Mesenteric fat pad (tissue), 1 donor: ENCODE measurements around the gene PPP2R2C. TPM values are rescaled to one million over a fixed set of nuclear protein-coding genes. Genes with fewer than 3 reads are reported as not detected.

Experiments
- DNase-seq: peaks from one replicate; pipeline ENCODE4 v3.0.0-alpha.2; 2020; ENCODE audit warnings: low spot score
- total RNA-seq: library from RNA; stranded (reverse); fragmentation: NEBNext Ultra II Directional; extraction: Animal tissue kit (Norgen Biotek cat#: 25700); gene quantifications from one replicate; pipeline ENCODE4 v1.2.1, GENCODE V29; 2021
- donor health status: DM: yes; HTN: yes; CAD: no.

PPP2R2C gene
- total RNA-seq, 1 donor from 2014 or later: 1.1 TPM

DNA sequence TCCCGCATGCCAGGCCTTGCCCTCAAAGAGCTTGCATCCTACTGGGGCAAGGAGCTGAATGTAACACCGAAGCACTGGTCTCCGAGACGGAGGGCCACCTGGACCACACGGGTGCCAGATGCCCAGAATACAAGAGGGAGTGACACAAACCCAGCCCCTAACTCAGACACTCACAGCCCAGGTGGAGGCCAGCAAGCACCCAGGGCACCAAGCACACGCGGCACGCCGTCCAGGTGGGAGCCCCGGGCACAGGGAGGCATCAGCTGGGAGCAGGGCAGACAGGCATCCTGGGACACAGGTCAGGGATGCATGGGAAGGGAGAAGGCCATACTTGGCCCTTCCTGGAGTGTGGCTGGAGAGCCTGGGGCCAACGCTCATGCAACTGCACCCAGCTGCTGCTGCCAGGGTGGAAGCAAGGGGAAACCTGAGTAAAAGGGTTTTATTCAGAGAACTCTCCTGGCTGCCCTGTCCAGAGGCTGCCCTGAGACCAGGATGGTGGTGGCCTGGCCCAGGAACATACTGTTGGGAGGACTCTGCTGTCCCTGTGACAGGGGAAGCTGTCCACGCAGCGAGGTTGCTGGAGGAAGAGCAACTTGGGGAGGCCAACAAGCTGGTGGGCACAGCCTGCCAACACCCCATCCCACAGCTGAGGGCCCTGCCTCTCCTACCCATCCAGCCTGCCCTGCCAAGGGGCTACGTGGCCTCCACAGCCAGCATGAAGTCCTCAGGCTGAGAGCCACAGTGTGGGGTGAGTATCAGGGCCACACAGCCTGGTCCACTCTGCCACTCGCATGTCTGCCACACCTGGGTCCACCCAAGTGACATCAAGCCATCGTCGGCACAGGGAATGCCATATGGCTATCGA, 22.2 kb upstream of the PPP2R2C start:
- peak; percentile 85 for DNase-seq

DNA sequence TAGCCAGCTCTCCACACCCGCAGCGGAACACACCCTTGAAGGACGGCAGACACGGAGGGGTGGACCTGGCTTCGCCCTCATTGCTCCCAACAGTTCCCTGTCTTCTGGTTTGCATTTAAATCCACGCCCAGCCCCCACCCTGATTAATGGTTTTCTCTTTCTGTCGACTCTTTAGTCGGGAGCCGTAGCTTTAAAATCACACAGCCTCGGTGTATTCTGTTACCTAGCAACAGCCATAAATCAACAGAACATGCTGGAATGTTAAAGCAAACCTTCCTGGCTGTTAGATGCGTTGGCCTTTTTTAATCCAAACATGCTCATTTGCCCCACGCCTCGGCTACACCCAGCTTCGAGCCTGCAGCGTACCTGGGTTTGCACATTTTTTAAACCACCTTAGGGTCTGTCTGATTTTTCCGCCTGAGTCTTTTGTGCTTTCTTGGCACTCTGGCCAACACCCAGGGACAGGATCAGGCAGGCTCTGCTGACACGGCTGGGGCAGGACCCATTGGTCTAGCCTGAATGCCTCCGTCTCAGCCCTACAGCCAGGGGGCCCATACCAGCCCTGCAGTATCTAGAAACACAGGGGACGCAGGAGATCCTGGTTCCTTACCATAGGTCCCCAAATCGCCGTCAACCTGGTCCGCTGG, 21.4 kb upstream of the PPP2R2C start:
- no peak for DNase-seq

DNA sequence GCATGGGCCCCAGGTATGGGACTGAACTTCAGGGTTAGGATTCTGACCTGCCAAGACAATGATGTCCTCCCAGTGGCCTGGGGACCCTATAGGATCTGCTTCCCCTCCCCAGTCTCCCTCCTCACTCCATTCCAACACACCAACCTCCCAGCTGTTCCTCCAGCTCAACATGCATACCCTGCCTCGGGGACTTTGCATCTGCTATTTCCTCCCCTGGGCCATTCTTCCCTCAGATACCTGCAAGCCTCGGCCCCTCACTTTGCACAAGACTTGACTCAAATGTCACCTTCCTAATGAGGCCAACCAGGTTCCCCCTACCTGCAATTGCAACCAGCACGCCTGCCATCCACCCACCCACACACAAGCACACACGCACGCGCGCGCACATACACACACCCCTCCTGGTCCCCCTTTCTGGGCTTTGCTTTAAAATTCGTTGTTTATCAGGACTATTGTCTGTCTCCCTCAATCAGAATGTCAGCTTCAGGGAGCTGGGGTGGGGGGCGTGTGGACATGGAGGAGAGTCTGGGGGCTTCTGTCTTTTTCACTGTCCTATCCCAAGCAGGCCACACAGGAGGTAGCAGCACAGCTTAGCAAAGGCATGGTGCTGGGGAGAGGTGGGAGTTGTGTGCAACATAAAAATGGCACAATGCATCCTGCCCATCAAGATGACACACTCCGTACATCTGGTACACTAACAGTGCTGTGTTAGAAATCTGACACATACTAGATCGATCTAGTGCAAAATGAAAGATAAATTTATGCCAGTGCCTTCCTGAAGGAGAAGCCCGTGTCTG, 20.6 kb upstream of the PPP2R2C start:
- DNase-seq: no peak

DNA sequence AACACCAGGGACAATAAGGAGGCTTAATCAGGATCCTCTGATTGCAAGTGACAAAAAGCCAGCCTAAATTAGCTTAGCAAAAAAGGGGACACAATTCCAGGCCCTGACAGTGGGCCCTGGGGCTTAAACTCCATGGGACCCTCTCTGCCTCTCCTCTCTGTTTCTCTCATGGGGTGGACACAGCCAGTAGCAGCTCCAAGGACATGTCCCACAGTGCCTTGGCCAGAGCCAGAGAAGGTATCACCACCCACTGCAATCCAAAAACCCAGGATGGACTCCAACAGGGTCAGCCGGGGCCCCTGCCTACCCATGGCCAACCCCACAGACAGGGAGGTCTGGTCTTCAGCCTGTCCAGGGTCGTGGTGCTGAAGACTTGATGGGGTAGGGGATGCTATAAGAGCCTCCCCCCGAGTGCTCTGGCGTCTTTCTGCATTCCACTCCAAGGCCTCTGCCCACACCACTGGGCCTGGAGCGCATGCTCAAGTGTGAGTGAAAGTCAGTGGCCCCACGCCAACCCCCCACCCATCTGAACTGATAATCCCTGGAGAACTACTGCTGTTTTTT, 19.7 kb upstream of the PPP2R2C start:
- no peak for DNase-seq

DNA sequence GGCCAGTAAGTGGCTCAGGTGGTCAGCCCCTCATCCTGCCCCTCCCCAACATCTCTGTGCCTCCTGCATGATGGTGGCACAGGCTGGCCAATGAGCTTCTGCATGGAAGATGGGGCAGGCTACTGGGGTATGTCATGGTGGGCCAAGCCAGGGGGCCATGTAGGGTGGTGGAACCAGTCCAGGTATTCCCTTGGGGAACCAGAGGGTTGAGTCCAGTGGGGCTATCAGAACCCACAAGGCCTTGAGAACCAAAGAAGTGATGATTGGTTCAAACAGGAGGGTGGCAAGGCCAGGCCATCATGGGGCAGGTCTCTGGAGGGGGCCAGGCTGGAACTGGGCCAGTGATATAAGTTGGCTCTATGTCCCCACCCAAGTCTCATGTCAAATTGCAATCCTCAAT, 18.8 kb upstream of the PPP2R2C start:
- DNase-seq: no peak

DNA sequence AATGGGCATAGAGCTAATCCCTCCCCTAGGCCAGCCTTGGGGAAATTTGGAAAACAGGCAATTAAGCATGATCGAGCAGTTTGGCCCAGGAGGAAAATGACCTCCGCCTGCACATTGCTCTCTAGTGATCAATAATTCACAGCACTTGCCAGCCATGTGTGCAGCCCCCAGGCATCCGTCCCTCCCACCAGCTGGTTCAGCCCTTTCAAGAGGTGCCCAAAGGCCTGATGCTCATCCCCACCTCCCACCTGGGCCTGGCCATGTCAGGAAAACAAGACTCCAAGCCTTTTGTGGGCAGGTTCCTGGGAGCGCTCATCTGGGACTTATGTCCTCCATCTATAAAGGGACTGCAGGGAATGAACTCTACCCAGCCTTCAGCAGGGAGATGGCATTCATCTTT, 17.5 kb upstream of the PPP2R2C start:
- DNase-seq: no peak

DNA sequence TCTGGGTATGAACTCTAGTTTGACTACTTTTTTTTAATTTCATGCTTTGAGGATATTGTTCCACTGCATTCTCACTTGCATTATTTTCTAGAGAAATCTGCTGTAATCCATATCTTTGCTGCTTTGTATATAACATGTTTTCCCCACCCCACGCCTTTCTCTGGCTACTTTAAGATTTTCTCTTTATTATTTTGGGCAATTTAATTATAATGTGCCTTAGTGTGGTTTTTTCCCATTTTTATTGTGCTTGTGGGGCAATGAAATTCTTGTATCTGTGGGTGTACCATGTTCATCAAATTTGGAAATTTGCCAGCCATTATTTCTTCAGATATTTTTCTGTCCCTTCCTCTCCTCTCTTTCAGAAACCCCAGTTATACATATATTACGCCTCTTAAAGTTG, 15.1 kb upstream of the PPP2R2C start:
- no peak for DNase-seq

DNA sequence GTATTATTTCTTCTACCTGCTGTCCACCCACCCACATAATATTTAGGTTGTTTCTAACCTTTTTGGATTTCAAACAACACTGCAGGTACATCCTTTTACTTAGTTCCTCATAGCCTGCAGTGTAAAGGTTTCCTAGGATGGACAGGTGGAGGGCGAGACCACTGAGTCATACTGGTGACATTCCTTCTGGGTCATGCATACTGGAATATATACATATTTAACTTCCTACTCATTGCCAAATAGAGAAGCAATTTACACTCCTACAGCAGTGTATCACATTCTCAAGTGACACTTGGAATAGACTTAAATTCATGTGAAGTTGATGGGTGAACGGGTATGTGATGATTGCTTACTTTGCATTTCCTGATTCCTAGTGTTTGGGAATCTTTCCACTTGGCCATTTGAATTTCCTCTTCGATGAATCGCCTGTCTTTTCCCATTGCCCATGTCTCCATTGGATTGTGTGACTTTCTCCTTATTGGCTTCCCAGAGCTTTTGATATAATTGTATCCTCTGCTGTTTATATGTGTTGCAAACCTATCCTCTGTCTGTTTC, 8.2 kb upstream of the PPP2R2C start:
- no peak for DNase-seq

DNA sequence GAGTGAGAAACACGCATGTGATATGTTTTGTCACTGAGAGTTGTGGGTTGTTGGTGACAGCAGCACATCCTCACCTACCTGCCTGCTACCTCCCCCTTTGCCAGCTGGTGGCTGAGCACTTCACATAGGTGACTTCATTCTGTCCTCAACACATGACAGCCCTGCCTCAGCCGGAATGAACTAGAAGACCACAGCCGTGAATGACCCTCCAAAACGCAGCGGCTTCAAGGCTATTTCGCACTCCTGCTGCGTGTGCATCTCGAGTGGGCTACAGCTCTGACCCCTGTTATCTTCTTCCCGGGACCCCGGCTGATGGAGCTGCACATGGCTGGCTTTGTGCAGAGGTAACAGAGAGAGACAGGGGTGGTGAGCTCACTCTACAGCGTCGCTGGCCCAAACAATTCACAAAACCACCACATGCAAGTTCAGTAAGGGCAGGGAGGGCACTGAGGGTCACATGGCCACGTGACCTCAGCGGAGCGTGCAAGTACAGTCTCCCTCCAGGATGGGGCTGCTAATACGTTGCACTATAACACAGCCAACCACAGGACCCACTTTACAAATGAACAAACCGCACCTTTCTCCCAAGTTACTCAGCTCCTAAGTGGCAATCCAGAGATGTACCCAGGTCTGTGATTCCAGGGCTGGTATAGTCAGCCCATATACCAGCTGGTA, 6.3 kb upstream of the PPP2R2C start:
- no peak for DNase-seq

DNA sequence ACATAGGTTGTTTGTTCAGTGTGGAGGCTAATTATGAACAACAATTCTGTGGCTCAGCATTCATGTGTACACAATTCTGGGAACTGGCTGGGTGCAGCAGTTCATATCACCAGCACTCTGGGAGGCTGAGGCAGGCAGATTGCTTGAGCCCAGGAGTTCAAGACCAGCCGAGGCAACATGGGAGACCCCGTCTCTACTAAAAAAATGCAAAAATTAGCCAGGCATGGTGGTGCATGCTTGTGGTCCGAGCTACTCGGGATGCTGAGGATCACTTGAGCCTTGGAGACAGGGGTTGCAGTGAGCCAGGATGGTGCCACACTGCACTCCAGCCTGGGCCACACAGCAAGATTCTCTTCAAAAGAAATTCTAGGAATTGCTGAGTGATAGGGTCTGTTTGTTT, 4.5 kb upstream of the PPP2R2C start:
- no peak for DNase-seq

DNA sequence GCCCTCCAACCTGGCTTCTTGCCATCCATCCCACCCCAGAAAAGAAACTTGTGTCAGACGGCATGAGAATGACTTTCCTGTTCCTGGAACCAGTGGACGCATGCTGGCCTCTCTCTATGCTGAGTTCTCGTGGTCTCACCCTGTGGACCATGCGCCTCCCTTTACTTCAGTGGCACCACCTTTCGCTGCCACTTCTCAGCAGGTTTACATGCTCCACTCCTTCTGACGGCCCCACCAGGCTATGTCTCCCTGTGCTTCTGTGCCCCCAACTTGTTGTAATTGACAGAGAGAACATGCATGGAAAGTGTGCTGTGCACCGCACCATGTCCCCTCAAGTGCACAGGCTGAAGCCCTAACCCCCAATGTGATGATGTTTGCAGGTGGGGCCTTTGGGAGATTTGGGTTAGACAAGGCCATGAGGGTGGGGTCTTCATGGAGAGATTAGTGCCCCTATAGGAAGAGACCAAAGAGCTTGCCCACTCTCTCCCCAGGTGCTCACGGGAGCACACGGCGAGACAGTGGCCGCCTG, 3.1 kb upstream of the PPP2R2C start:
- DNase-seq: no peak

DNA sequence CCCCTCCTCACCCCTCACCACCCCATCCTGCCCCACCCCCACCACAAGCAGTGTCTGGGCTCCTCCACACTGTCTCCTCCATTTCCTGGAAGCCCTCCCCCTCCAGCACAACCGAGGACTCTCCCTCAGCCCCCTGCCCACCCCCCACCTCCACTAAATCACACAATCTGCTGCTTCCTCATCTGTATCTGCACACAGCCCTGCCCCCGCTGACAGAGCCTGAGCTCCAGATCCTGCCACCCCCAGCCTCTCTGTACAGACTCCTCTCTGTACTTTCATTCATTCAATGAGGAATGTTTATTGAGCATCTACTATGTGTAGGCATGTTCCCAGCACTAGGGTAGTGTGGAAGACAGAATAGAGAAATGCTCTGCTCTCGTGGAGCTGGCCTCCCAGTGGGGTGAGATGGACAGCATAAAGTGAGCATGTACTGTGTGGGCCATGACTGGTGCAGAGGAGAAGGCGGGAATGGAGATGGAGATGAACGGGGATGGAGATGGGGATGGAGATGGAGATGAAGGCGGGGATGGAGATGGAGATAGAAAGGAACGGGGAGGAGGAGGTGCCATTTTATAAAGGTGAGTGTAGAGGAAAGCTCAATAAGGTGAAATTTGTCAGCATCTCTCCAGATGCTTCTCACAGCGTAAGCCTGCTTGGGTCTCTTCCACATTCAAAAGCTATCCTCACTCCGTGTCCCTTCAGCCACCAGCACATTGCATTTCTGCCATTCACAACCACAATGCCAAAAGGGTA, 2.5 kb upstream of the PPP2R2C start:
- DNase-seq: no peak

DNA sequence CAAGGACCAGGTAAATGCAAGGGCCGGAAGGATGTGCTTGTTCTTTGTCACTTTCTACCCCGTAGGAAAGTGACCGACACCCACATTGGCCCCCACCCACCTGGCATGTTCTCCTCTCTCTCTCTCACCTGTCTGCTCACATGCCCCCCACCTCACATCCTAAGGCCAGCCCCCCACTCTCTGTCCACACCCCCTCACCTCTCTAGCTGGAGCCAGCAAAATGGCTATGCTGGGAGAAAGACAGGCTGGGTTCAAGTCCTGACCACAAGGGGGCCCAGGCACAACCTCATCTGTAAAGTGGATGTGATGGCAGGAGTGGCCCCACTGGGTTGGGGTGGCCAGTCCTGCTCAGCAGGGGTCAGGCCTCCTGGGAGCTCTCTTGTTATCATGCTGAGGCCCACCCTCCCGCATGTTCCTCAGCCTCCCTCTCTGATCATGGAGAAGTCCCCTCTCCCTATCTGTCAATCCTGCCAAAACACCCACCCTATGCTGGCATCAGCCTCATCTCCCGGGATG, 1.7 kb upstream of the PPP2R2C start:
- DNase-seq: no peak

DNA sequence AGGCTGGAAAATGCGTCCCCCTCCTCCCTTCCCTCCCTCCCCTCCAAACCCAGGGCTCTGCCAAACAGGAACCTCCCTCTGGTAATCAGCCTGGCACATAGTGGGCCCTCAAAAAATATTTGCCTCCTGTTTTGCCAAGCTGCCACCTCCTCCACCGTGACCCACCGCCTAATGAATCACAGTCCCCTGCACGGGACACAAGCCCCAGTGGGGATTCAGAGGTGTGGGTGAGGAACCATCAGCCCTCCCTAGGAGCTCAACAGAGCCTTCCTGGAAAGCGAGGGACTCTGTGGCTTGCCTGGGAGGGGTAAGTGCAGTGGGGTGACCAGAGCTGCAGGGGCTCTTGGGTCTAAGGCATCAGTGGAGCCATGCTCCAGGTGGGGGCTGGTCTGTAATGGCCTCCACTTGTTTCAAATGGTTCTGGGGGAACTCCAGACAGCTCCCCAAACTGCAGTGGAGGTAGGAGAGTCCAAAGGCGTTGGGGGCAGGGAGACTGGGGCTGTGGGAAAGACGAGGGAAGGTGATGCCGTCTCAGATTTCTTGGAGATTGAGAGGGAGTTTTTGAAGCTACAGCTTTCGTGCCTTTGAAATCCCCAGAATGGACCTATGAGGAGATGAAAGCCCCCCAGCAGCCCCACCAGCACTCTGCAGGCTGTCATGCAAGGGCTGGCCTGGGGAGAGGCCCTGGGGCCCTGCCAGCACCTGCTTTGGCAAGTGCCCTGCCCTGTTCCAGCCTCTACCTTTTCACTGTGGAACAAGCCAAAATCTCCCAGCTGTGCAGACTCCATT, 1.0 kb upstream of the PPP2R2C start:
- no peak for DNase-seq

DNA sequence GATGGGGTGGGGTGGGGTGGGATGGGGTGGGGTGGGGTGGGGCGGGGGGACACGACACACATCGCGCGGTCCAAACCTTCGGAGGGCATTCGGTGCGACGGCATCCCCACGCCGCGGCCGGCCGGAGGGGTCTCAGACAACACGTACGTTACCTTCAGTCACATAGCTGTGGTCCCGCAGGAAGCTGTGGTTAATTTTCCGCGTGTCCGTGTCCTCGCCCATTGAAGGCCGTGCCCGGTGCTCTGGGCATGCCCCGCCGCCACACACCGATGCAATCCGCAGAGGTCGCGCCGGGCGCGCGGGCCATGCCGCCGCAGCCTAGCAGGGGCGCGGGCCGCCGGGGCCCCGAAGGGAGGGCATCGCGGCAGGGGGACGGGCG, 417 bp downstream of the PPP2R2C start:
- no peak for DNase-seq

DNA sequence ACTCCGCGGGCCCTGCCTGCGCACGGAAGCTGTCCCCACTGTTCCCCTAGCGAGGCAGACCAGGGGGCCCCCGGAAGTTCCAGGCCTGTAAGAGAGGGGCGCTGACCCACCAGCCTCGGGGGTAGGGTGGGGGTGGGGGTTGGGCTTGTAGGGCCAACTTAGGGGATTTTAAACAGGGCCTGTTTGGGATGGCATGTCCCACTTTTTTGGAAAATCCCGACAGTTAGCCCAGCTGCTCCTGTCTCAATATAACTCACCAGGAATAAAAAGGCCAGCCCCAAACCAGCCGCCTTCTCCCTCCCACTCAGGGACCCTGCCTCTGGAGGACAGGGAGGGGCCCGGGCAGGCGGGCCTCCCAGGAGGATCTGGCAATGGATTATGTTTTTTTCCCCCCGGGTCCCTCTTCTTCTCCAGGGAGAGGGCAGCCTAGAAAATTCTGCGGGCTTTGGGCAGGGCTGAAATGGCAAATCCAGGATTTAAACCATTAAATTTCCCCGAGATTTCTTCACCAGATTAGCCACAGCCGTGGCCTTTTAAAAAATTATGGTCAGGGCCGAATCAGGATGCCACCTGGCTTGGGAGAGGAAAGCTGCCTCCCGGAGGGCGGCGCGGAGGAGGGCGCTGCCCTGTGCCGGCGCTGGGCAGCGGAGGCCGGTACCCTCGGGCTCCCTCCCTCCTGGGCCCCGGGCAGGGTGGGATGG, 957 bp downstream of the PPP2R2C start:
- DNase-seq: no peak

DNA sequence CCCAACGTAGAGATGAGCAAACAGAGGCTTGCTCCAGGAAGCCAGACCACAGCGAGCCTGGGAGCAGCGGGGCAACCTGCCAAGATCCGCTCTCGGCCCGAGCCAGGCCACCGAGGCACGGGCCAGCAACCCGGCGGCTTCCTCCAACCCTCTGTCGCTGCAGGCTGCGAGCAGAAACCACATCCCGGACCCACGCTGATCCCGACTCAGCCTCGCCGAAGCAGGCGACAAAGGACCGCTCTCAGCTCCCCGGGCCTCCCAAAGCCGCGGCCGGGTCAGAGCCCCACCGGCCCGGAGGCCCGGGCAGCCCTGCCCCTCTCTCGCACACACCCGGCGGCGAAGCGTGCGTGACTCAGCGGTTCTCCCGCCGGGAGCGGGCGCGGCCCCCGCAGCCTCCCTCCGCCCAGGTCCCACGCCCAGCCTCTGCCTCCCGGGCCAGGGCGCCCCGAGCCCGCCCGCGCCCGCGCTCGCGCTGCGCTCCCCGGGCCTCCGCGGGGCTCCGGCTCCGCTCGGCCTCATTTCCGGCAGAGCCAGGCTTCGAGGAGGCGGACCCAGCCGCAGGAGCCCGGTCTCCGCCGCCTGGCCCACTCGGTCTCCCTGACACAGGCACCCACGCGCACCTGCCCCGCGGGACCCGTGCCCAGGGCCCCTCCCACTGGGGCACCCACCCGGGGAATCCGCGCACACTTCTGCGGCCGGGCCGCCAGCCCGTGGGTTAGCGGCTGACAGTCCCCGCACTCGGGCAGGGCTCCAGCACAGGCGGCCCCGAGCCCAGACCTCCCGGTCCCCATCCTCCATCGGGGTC, 1.7 kb downstream of the PPP2R2C start:
- DNase-seq: no peak
